OCI-LY1 (cell line): ENCODE measurements around the gene GNB3.

Experiments used
- CTCF ChIP-seq: fragments of 200-600 bp; sonication (generic), shearing (Covaris generic); IDR thresholded peaks from 2 replicates; pipeline ENCODE4 v1.5.1; 2017; ENCODE audit warnings: mild to moderate bottlenecking, antibody characterized with exemption, low read length, moderate library complexity, mixed read lengths
- EZH2 ChIP-seq: fragments of 200-600 bp; sonication (generic), shearing (Covaris generic); IDR thresholded peaks from 2 replicates; pipeline ENCODE4 v1.8.0; 2017; ENCODE audit warnings: borderline replicate concordance, mixed run types, mild to moderate bottlenecking, antibody characterized with exemption, low read length, moderate library complexity, mixed read lengths

- no peak for TF ChIP-seq CTCF
- no peak for TF ChIP-seq EZH2
Observed at GRCh38 chr12:6834873-6835272, 5.9 kb upstream of the GNB3 start.
